Activated CD8-positive, alpha-beta T cell treated with anti-CD3 and anti-CD28 coated beads for 36 hours (primary cell): ENCODE measurements around the gene ATG2B. TPM values are rescaled to one million over a fixed set of nuclear protein-coding genes. Genes with fewer than 3 reads are reported as not detected.

Experiments used
- ATAC-seq: fragments of 200-7000 bp; cut with Tn5 transposase; one replicate; pipeline ENCODE4 v1.10.0; 2021; ENCODE audit warnings: mild to moderate bottlenecking, moderate library complexity
- CTCF ChIA-PET: fragments of 350-600 bp; sonication (Branson Sonifier 250); formaldehyde crosslinking; loops from one replicate; lab custom pipeline; 2021; ENCODE audit warnings: antibody characterized with exemption; lab: Charles Lee
- POLR2A ChIA-PET: fragments of 350-600 bp; sonication (Branson Sonifier 250); formaldehyde crosslinking; loops from one replicate; lab custom pipeline; 2021; ENCODE audit warnings: antibody characterized with exemption; lab: Charles Lee
- DNase-seq: peaks from one replicate; pipeline ENCODE4 v3.0.0-alpha.2; 2020
- H3K27ac Mint-ChIP-seq: one replicate; pipeline ENCODE4 v1.8.0; 2021; ENCODE audit warnings: mild to moderate bottlenecking, mixed read lengths
- H3K27me3 Mint-ChIP-seq: one replicate; pipeline ENCODE4 v1.8.0; 2021; ENCODE audit warnings: mixed read lengths
- H3K36me3 Mint-ChIP-seq: one replicate; pipeline ENCODE4 v1.8.0; 2021; ENCODE audit warnings: low read depth, mixed read lengths
- H3K4me1 Mint-ChIP-seq: one replicate; pipeline ENCODE4 v1.8.0; 2021; ENCODE audit warnings: low read depth, mixed read lengths
- H3K4me3 Mint-ChIP-seq: one replicate; pipeline ENCODE4 v1.8.0; 2021; ENCODE audit warnings: mild to moderate bottlenecking, moderate library complexity, mixed read lengths
- H3K9me3 Mint-ChIP-seq: one replicate; pipeline ENCODE4 v1.8.0; 2021; ENCODE audit warnings: mixed read lengths
- intact Hi-C: fragments of 100-400 bp; cut with micrococcal nuclease; formaldehyde crosslinking; loops from one replicate; pipeline ENCODE4 v1.10.0; 2022
- total RNA-seq, 2 experiments: library from RNA; stranded (reverse); gene quantifications; one replicate each; pipeline ENCODE4 v1.2.3, GENCODE V29; 2021
- TF ChIP-seq, protein P1 (sequence below): fragments of 200-600 bp; IDR thresholded peaks from one replicate; pipeline ENCODE4 v1.8.0; 2022; ENCODE audit warnings: antibody characterized with exemption, mild to moderate bottlenecking

The ATG2B gene
- total RNA-seq, 2 experiments from 2014 or later: 12.9 to 13.3 TPM

DNA sequence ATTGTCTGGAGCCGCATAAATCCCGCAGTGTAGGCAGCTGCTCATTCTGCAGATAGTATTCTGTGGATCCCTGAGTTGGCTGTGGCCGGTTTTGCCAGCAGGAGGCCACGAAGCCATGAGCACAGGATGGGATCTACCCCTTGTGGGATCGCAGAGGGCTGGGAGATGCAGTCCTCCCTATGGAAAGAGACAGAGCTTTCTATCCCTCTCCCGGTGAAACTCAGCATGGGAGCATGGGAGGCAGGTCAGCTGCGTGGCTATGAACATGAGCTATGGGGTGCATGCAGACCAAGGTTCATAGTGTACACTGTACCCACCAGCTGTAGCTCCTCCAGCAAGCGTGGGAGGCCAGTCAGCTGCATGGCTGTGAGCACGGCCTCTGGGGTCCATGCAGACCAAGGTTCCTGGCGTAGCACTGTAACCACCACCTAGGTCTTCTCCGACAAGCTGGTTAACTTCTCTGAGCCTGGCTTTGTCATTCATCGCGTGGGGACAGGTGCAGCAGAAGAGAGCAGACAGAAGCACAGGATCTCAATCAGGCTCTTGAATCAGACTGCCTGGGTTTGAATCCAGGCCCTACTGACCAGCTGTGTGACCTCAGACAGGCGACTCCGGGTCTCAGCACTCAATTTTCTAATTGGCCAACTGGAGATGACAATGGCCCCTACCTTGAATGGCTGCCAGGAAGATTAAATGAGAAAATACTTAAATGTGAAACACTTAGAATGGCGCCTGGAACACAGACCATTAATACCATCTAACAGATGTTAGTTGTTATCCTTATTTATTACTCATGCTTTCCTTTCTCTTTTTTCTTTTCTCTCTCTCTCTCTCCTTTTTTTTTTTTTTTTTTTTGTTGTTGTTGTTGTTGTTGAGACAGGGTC lies 101.1 kb downstream of the ATG2B start:
- DNase-seq (no peak), ATAC-seq (no peak)
- Mint-ChIP-seq H3K36me3 (no peaks in the 10 kb centered on the region), H3K9me3 (no peaks in the 10 kb centered on the region), H3K4me3 (no peak overlapping the region), H3K27ac (no peak overlapping the region), H3K27me3 (peaks cover 16% of the 10 kb centered on the region), H3K4me1 (no peaks in the 10 kb centered on the region)
- TF ChIP-seq, protein P1, sequence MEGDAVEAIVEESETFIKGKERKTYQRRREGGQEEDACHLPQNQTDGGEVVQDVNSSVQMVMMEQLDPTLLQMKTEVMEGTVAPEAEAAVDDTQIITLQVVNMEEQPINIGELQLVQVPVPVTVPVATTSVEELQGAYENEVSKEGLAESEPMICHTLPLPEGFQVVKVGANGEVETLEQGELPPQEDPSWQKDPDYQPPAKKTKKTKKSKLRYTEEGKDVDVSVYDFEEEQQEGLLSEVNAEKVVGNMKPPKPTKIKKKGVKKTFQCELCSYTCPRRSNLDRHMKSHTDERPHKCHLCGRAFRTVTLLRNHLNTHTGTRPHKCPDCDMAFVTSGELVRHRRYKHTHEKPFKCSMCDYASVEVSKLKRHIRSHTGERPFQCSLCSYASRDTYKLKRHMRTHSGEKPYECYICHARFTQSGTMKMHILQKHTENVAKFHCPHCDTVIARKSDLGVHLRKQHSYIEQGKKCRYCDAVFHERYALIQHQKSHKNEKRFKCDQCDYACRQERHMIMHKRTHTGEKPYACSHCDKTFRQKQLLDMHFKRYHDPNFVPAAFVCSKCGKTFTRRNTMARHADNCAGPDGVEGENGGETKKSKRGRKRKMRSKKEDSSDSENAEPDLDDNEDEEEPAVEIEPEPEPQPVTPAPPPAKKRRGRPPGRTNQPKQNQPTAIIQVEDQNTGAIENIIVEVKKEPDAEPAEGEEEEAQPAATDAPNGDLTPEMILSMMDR: no peak
- intact Hi-C loops: no loop called here
- ChIA-PET POLR2A (no interaction called here), CTCF (interaction anchor here (0.8 to 4.2 kb wide), 2 partner anchors 12 to 162 kb away, joined by 3 to 23 read pairs; no protein-coding TSS in a partner anchor)

DNA sequence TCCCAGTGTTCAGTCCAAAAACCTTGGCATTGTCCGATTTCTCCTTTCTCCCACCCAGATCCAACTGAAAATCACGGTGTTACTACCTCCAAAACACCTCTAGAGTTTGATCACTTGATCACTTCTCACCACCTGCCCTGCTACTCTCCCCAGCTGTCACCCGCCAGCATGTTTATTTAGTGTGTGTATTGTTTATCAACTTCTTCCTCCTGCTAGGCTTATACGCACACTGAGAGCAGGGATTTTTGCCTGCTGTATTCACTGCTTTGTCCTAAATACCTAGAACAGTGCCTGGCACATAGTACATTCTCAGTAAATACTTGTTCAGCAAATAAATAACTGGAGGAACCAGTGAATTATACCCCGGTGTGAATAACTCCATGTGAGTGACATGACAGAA lies 102.1 kb downstream of the ATG2B start:
- Mint-ChIP-seq H3K9me3 (no peaks in the 10 kb centered on the region), H3K27me3 (peaks cover 16% of the 10 kb centered on the region), H3K4me3 (no peak overlapping the region), H3K4me1 (no peaks in the 10 kb centered on the region), H3K36me3 (no peaks in the 10 kb centered on the region), H3K27ac (no peak overlapping the region)
- TF ChIP-seq, protein P1: no peak
- POLR2A ChIA-PET: no interaction called here
- CTCF ChIA-PET: interaction anchor here (4.2 kb wide), 1 partner anchor 13 kb away, joined by 23 read pairs; no protein-coding TSS in a partner anchor
- ATAC-seq: no peak
- DNase-seq: no peak
- intact Hi-C loops: no loop called here

DNA sequence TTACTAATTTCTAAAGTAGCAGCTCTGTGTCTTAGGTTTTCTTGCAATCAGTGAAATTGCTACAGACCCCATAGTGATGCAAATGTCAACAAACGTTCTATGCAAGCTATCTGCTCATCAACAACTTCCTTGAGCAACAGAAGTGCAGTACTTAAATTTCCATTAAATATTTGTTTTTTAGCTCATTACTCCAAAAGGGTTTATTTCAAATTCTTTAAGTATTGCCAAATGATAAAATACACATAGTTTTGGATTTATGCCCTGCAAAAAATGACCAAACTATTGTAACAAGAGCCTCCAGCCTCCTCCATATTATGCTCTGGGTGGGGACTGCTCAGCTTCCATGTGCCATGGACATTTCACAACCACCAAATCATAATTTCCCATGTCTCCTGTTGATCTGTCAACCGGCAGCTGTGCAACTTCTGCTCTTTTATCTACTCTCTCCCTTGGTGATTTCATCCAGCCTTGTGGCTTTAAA lies 102.8 kb downstream of the ATG2B start:
- Mint-ChIP-seq H3K4me3 (no peak overlapping the region), H3K4me1 (no peaks in the 10 kb centered on the region), H3K36me3 (no peaks in the 10 kb centered on the region), H3K9me3 (no peaks in the 10 kb centered on the region), H3K27ac (no peak overlapping the region), H3K27me3 (peaks cover 16% of the 10 kb centered on the region)
- DNase-seq (no peak), ATAC-seq (no peak)
- CTCF ChIA-PET: interaction anchor here (1.2 to 4.2 kb wide), 3 partner anchors 14 to 160 kb away, joined by 3 to 23 read pairs (median 6); no protein-coding TSS in a partner anchor
- intact Hi-C loops: no loop called here
- POLR2A ChIA-PET: no interaction called here
- TF ChIP-seq, protein P1: no peak

DNA sequence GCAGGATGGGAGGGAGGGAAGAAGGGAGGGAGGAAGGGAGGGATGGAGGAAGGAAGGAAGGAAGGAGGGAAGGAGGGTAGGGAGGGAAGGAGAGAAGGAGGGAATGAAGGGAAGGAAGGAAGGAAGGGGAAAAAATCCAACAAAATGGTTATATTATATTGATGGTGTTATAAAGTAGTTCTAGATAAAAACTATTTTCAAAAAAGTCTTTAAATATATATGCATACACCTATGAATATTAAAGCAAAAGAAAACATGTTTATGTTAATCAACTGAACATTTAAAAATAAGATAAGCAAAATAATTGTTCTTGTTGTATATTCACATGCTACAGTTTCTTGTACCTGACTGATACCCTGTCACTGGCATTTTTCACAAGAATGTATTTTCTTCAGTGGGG lies 105.2 kb downstream of the ATG2B start:
- no peaks in the 10 kb centered on the region for H3K9me3 Mint-ChIP-seq
- H3K27ac Mint-ChIP-seq: no peak overlapping the region
- TF ChIP-seq, protein P1: no peak
- no peak for DNase-seq
- no peaks in the 10 kb centered on the region for H3K36me3 Mint-ChIP-seq
- intact Hi-C loops: no loop called here
- peaks cover 21% of the 10 kb centered on the region for H3K27me3 Mint-ChIP-seq
- ChIA-PET POLR2A (no interaction called here), CTCF (no interaction called here)
- H3K4me1 Mint-ChIP-seq: no peaks in the 10 kb centered on the region
- no peak overlapping the region for H3K4me3 Mint-ChIP-seq
- no peak for ATAC-seq

DNA sequence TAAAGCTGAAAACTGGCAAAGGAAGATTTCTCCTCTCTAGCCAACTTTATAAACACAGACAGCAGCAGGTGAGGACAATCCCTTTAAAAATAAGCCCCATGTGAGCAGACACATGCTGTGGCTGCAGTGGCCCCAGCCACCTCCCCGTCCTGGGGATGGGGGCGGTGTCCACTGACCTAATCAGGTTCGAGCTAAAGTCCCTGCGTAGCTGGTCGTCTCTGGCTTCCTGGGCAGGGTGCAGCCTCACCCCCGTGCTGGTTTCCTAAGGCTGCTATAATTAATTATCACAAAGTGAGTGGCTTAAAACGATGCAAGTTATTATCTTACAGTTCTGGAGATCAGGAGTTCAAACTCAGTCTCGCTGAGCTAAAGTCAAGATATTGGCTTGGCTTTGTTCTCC lies 106.1 kb downstream of the ATG2B start:
- Mint-ChIP-seq H3K9me3 (no peaks in the 10 kb centered on the region), H3K27ac (no peak overlapping the region), H3K27me3 (peaks cover 22% of the 10 kb centered on the region), H3K4me1 (no peaks in the 10 kb centered on the region), H3K4me3 (no peak overlapping the region), H3K36me3 (no peaks in the 10 kb centered on the region)
- no peak for ATAC-seq
- intact Hi-C loops: no loop called here
- ChIA-PET CTCF (no interaction called here), POLR2A (no interaction called here)
- TF ChIP-seq, protein P1: no peak
- no peak for DNase-seq
